GM21786 (cell line): ENCODE data around the gene PDXP.
"Not testable (repeated sequence)": the region's sequence is repeated elsewhere in the genome, so short reads cannot be mapped to it uniquely, and the experiment has no call there.

Source experiments
- ATAC-seq: cut with Tn5 transposase; IDR thresholded peaks from one replicate; pipeline ENCODE4 v1.9.1; 2021; ENCODE audit not compliant: unreplicated experiment

Gene PDXP

GRCh38 chr22:37696260-37696656 lies 37.7 kb downstream of the PDXP start:
- ATAC-seq = not testable (repeated sequence)

GRCh38 chr22:37696657-37697537 lies 38.4 kb downstream of the PDXP start, which contains the start of gene TRIOBP:
TSS of gene TRIOBP (plus strand) at chr22:37697048. CDS start at chr22:37701366, 4,318 bp downstream.
- peak; percentile 94 for ATAC-seq

- no peak for ATAC-seq
Observed at GRCh38 chr22:37697538-37697835, 39.0 kb downstream of the PDXP start.

- ATAC-seq = no peak
Observed at GRCh38 chr22:37701141-37701786, 42.7 kb downstream of the PDXP start.

- no peak for ATAC-seq
Observed at GRCh38 chr22:37703906-37704305, 45.4 kb downstream of the PDXP start.

GRCh38 chr22:37704645-37705044 lies 46.1 kb downstream of the PDXP start:
- ATAC-seq = no peak

- ATAC-seq = no peak
Observed at GRCh38 chr22:37705205-37705604, 46.7 kb downstream of the PDXP start.

- no peak for ATAC-seq
Observed at GRCh38 chr22:37708580-37709444, 50.3 kb downstream of the PDXP start.

GRCh38 chr22:37709445-37709765 lies 50.9 kb downstream of the PDXP start:
- no peak for ATAC-seq

GRCh38 chr22:37710675-37711074 lies 52.2 kb downstream of the PDXP start:
- ATAC-seq = no peak

GRCh38 chr22:37711490-37711889 lies 53.0 kb downstream of the PDXP start:
- no peak for ATAC-seq

GRCh38 chr22:37713761-37714160 lies 55.2 kb downstream of the PDXP start:
- no peak for ATAC-seq

- no peak for ATAC-seq
Observed at GRCh38 chr22:37714634-37715033, 56.1 kb downstream of the PDXP start.

GRCh38 chr22:37715760-37716159 lies 57.2 kb downstream of the PDXP start:
- no peak for ATAC-seq
